ENCODE results near the gene POLK. TPM values are rescaled to one million over a fixed set of nuclear protein-coding genes. Genes with fewer than 3 reads are reported as not detected.

POLK gene
- total and polyA plus RNA-seq, 2 of the 13 experiments (the other 11 are each of a cell fraction or from before 2014, with no cell fraction given) = 8.6 to 11.7 TPM

- peaks cover 43% of the 10 kb centered on the region for H3K4me1 ChIP-seq (ENCODE audit: insufficient read depth, low read length)
- 2% methylated on average over 12 of the region's 54 CpGs for WGBS (ENCODE audit: low lambda C conversion rate)
- H3K4me3 ChIP-seq (replicated peaks in 1 of 3; ENCODE audit: insufficient read depth in 1 of 3, low read depth in 2 of 3, low read length in 3 of 3) = peak overlapping the region; percentile 88 to 96 (median 89)
- CTCF ChIA-PET (ENCODE audit: low intra/inter-chr PET ratio, low total read pairs) = no interaction called here
- H3K36me3 ChIP-seq (replicated peaks in 1 of 2; ENCODE audit: control insufficient read depth in 1 of 2, insufficient read depth in 2 of 2, low read length in 2 of 2) = no peaks in the 10 kb centered on the region
- no peaks in the 10 kb centered on the region; a peak in 1 of 5 replicates for H3K27me3 ChIP-seq (ENCODE audit: control insufficient read depth in 1 of 2, insufficient read depth in 2 of 2, low read length in 2 of 2)
- H3K79me2 ChIP-seq (ENCODE audit: insufficient read depth, low read length) = peaks cover 65% of the 10 kb centered on the region
- intact Hi-C loops (cut with micrococcal nuclease; ENCODE audit: unreplicated experiment) = loop anchor here (10.0 kb wide), 1 partner anchor 174 kb away; no protein-coding TSS in a partner anchor
- ATAC-seq = peak; percentile 67
- peak overlapping the region; percentile 83 for H3K27ac ChIP-seq (ENCODE audit: extremely low read length, insufficient read depth, low read length)
- peak; percentile 3 for DNase-seq (ENCODE audit: low spot score)
- H3K4me2 ChIP-seq (ENCODE audit: low read depth, low read length) = peak overlapping the region; percentile 75
- H3K9ac ChIP-seq (ENCODE audit: insufficient read depth, low read depth, low read length) = peak overlapping the region; percentile 87
- in situ Hi-C loops (cut with HindIII; ENCODE audit: extremely low pct_ligation_motif_present, low pct_unique_long_range_greater_than_20kb) = loop anchor here (25.0 kb wide), 1 partner anchor 824 kb away; the partner anchor contains the start of gene HEXB
- no peak for FAIRE-seq
- H2AFZ ChIP-seq (ENCODE audit: low read length) = no peak overlapping the region
- BruUV-seq (replicated peaks) = TSS peak; percentile 58
- H3K9me3 ChIP-seq (ENCODE audit: low read length) = no peaks in the 10 kb centered on the region
- POLR2A ChIA-PET = interaction anchor here (1.2 kb wide), 1 partner anchor 174 kb away, joined by 7 read pairs; the partner anchor contains the start of gene HMGCR
- H4K20me1 ChIP-seq (ENCODE audit: insufficient read depth, low read length) = peaks cover 19% of the 10 kb centered on the region
- TF ChIP-seq ZNF142 (CRISPR knock-in tag; IDR thresholded peaks at IDR 0.05) (0 out of 2 replicates have a peak, but pooled peaks have one; percentile 29), NRL (CRISPR knock-in tag; IDR thresholded peaks at IDR 0.05; ENCODE audit: borderline replicate concordance) (peak; percentile 62; the same call in 1 of the 2 replicates), GZF1 (CRISPR knock-in tag; IDR thresholded peaks at IDR 0.05) (0 out of 2 replicates have a peak, but pooled peaks have one; percentile 45), HNRNPH1 (optimal IDR thresholded peaks at IDR 0.05; ENCODE audit: low read depth, low read length) (no peak), SIX1 (CRISPR knock-in tag; IDR thresholded peaks at IDR 0.05; ENCODE audit: borderline replicate concordance) (no peak), ZNF337 (CRISPR knock-in tag; IDR thresholded peaks at IDR 0.05; ENCODE audit: borderline replicate concordance, low read depth) (peak; percentile 63; the same call in 1 of the 2 replicates), HNF1B (CRISPR knock-in tag; IDR thresholded peaks at IDR 0.05) (0 out of 2 replicates have a peak, but pooled peaks have one; percentile 26), RXRB (CRISPR knock-in tag; IDR thresholded peaks at IDR 0.05; ENCODE audit: borderline replicate concordance) (peak; percentile 2; the same call in 1 of the 2 replicates), GLI4 (CRISPR knock-in tag; IDR thresholded peaks at IDR 0.05; ENCODE audit: borderline replicate concordance) (peak; percentile 91; the same call in 1 of the 2 replicates), ZNF572 (CRISPR knock-in tag; IDR thresholded peaks at IDR 0.05) (0 out of 2 replicates have a peak, but pooled peaks have one; percentile 79), HDAC1 (CRISPR knock-in tag; IDR thresholded peaks at IDR 0.05) (peak; percentile 3; the same call in 1 of the 2 replicates), ZNF770 (CRISPR knock-in tag; IDR thresholded peaks at IDR 0.05) (no peak; the same call in 1 of the 2 replicates), NR1H2 (CRISPR knock-in tag; IDR thresholded peaks at IDR 0.05; ENCODE audit: borderline replicate concordance, low read depth) (0 out of 2 replicates have a peak, but pooled peaks have one; percentile 54)
Measured at GRCh38 chr5:75510836-75511434, 756 bp upstream of the POLK start.
